PC-9 (cell line): ENCODE results near the gene UBE4A. TPM values are rescaled to one million over a fixed set of nuclear protein-coding genes. Genes with fewer than 3 reads are reported as not detected.
A peak's percentile ranks its signal among the peaks of the same experiment; 100 is the strongest.

Experiments used
- BruUV-seq: library from RNA; stranded (reverse); fragments of 400-500 nt; replicated peaks from 2 replicates; lab custom pipeline; 2021; lab: Mats Ljungman, UMichigan
- CTCF ChIA-PET: fragments of 300-600 bp; sonication (Branson Sonifier 250); formaldehyde crosslinking; loops from one replicate; lab custom pipeline; 2022; ENCODE audit warnings: antibody characterized with exemption; lab: Charles Lee
- POLR2A ChIA-PET: fragments of 300-600 bp; sonication (Branson Sonifier 250); formaldehyde crosslinking; loops from one replicate; lab custom pipeline; 2022; ENCODE audit warnings: antibody characterized with exemption; ENCODE audit not compliant: unreplicated experiment; lab: Charles Lee
- DNase-seq, 2 experiments: peaks; one replicate each; pipeline versions ENCODE4 v3.0.0 to v3.0.0-alpha.2; 2015 to 2022; ENCODE audit warnings: mixed read lengths in 1 of 2
- H2AFZ ChIP-seq: fragments of 200-600 bp; sonication (generic); 2 replicates; pipeline ENCODE4 v1.8.1; 2017; ENCODE audit warnings: antibody characterized with exemption
- H3F3A ChIP-seq: fragments of 200-600 bp; sonication (generic); 2 replicates; pipeline ENCODE4 v1.8.1; 2017; ENCODE audit warnings: antibody characterized with exemption, mild to moderate bottlenecking, low read depth; ENCODE audit not compliant: insufficient read depth
- H3K27ac ChIP-seq: fragments of 200-600 bp; sonication (generic); 2 replicates; pipeline ENCODE4 v1.6.1; 2016; ENCODE audit warnings: mixed run types
- H3K27me3 ChIP-seq: fragments of 200-600 bp; sonication (generic); 2 replicates; pipeline ENCODE4 v1.6.1; 2016; ENCODE audit warnings: low read depth, mixed run types; ENCODE audit not compliant: insufficient read depth
- H3K36me3 ChIP-seq: fragments of 200-600 bp; sonication (generic); 2 replicates; pipeline ENCODE4 v1.6.1; 2016; ENCODE audit warnings: low read depth, mixed run types
- H3K4me1 ChIP-seq: fragments of 200-600 bp; sonication (generic); replicated peaks from 2 replicates; pipeline ENCODE4 v1.6.1; 2016; ENCODE audit warnings: mixed run types; ENCODE audit not compliant: insufficient read depth
- H3K4me2 ChIP-seq: fragments of 200-600 bp; sonication (generic); 2 replicates; pipeline ENCODE4 v1.6.1; 2017; ENCODE audit warnings: mixed run types
- H3K4me3 ChIP-seq: fragments of 200-600 bp; sonication (generic); 2 replicates; pipeline ENCODE4 v1.6.1; 2016; ENCODE audit warnings: mixed run types
- H3K79me2 ChIP-seq: fragments of 200-600 bp; sonication (generic); 2 replicates; pipeline ENCODE4 v1.6.1; 2017; ENCODE audit warnings: low read depth, mixed run types
- H3K9me2 ChIP-seq: fragments of 200-600 bp; sonication (generic); 2 replicates; pipeline ENCODE4 v1.8.1; 2017; ENCODE audit warnings: mild to moderate bottlenecking; ENCODE audit not compliant: insufficient read depth
- H3K9me3 ChIP-seq: fragments of 200-600 bp; sonication (generic); 2 replicates; pipeline ENCODE4 v1.8.1; 2016; ENCODE audit warnings: low read depth; ENCODE audit not compliant: insufficient read depth
- H4K20me1 ChIP-seq: fragments of 200-600 bp; sonication (generic); 2 replicates; pipeline ENCODE4 v1.8.1; 2017; ENCODE audit not compliant: insufficient read depth
- EZH2 ChIP-seq: fragments of 200-600 bp; sonication (generic); IDR thresholded peaks from 2 replicates; pipeline ENCODE4 v1.8.0; 2017; ENCODE audit warnings: antibody characterized with exemption, low read depth
- intact Hi-C: fragments of 100-400 bp; cut with micrococcal nuclease; formaldehyde crosslinking; loops from one replicate; pipeline ENCODE4 v1.10.0; 2022; ENCODE audit not compliant: unreplicated experiment
- total RNA-seq: library from RNA; stranded (reverse); gene quantifications from 2 replicates; pipeline ENCODE4 v1.2.3, GENCODE V29; 2021
- TF ChIP-seq, protein P1 (sequence below): fragments of 200-600 bp; sonication (generic); conservative IDR thresholded peaks from 2 replicates; pipeline ENCODE4 v1.6.1; 2017; ENCODE audit warnings: mixed run types, antibody characterized with exemption, mild to moderate bottlenecking, moderate library complexity

The UBE4A gene
- total RNA-seq, 1 experiment from 2014 or later, result 30.9 TPM

DNA sequence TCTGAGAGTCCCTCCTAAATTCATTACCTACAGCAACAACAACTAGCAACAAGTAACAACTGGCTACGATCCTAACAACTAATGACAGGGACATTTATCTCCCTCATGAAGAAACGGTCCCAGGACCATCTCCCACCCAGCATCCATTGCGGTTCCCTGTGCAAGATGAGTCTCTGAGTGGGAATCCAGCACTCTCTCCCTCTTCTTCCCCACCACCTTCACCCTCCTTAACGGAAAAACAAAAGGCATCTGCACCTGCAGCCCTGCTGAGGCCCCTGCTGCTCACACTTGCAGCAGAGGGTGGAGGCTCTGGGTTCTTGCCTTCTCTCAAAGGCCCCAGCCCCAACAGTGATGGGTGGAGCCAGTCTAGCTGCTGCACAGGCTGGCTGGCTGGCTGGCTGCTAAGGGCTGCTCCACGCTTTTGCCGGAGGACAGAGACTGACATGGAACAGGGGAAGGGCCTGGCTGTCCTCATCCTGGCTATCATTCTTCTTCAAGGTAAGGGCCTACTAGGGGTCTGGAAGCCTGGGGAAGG lies 15.4 kb upstream of the UBE4A start, which contains the start of gene CD3G:
Gene CD3G, plus strand, starts transcription at position 364 of the 535 bp plus-strand sequence. Its CDS starts 80 bp downstream, at position 444.
- Histone ChIP-seq H2AFZ (no peak within 1 kb of the TSS), H3K9me3 (no peaks in the 10 kb centered on the region), H3K79me2 (no peaks in the 10 kb centered on the region), H3K4me3 (no peak within 1 kb of the TSS), H3F3A (no peaks in the 10 kb centered on the region), H3K36me3 (no peaks in the 10 kb centered on the region), H4K20me1 (no peaks in the 10 kb centered on the region), H3K27me3 (no peaks in the 10 kb centered on the region), H3K4me2 (no peak within 1 kb of the TSS), H3K9me2 (no peaks in the 10 kb centered on the region), H3K27ac (no peak within 1 kb of the TSS), H3K4me1 (no peaks in the 10 kb centered on the region)
- no TSS peak for BruUV-seq
- no peak for DNase-seq
- ChIA-PET CTCF (no interaction called here), POLR2A (no interaction called here)
- intact Hi-C loops, result no loop called here
- no peak for TF ChIP-seq EZH2
- TF ChIP-seq, protein P1, sequence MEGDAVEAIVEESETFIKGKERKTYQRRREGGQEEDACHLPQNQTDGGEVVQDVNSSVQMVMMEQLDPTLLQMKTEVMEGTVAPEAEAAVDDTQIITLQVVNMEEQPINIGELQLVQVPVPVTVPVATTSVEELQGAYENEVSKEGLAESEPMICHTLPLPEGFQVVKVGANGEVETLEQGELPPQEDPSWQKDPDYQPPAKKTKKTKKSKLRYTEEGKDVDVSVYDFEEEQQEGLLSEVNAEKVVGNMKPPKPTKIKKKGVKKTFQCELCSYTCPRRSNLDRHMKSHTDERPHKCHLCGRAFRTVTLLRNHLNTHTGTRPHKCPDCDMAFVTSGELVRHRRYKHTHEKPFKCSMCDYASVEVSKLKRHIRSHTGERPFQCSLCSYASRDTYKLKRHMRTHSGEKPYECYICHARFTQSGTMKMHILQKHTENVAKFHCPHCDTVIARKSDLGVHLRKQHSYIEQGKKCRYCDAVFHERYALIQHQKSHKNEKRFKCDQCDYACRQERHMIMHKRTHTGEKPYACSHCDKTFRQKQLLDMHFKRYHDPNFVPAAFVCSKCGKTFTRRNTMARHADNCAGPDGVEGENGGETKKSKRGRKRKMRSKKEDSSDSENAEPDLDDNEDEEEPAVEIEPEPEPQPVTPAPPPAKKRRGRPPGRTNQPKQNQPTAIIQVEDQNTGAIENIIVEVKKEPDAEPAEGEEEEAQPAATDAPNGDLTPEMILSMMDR, result no peak

DNA sequence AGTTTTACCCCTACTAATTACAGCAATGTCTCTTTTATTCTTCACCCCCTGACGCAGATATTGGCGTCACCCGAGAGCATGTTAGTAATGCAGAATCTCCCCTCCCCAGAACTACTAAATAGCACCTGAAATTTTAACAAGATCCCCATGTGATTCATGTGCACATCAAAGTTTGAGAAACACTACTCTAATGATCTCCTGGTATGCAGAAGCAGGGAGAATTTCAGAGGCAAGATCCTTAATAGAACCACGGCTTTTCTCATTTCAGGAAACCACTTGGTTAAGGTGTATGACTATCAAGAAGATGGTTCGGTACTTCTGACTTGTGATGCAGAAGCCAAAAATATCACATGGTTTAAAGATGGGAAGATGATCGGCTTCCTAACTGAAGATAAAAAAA lies 9.9 kb upstream of the UBE4A start:
- no peaks in the 10 kb centered on the region for H3K27me3 ChIP-seq
- H3F3A ChIP-seq, result 0 out of 2 replicates have a peak, but pooled peaks cover 11% of the 10 kb centered on the region
- no TSS peak for BruUV-seq
- no peaks in the 10 kb centered on the region for H3K79me2 ChIP-seq
- no peak overlapping the region for H2AFZ ChIP-seq
- H3K4me1 ChIP-seq, result peaks cover 21% of the 10 kb centered on the region
- H3K9me3 ChIP-seq, result no peaks in the 10 kb centered on the region
- ChIA-PET POLR2A (no interaction called here), CTCF (no interaction called here)
- no peaks in the 10 kb centered on the region for H3K36me3 ChIP-seq
- H4K20me1 ChIP-seq, result no peaks in the 10 kb centered on the region
- H3K4me2 ChIP-seq, result no peak overlapping the region
- H3K9me2 ChIP-seq, result no peaks in the 10 kb centered on the region
- no peak overlapping the region for H3K27ac ChIP-seq
- no peak for DNase-seq
- H3K4me3 ChIP-seq, result no peak overlapping the region
- TF ChIP-seq, protein P1, result no peak
- no peak for TF ChIP-seq EZH2
- intact Hi-C loops, result no loop called here

DNA sequence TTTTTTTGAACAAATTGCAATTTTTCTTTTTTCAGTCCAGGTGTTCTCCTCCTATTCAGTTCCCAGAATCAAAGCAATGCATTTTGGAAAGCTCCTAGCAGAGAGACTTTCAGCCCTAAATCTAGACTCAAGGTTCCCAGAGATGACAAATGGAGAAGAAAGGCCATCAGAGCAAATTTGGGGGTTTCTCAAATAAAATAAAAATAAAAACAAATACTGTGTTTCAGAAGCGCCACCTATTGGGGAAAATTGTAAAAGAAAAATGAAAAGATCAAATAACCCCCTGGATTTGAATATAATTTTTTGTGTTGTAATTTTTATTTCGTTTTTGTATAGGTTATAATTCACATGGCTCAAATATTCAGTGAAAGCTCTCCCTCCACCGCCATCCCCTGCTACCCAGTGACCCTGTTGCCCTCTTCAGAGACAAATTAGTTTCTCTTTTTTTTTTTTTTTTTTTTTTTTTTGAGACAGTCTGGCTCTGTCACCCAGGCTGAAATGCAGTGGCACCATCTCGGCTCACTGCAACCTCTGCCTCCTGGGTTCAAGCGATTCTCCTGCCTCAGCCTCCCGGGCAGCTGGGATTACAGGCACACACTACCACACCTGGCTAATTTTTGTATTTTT lies 6.2 kb upstream of the UBE4A start:
- ChIA-PET POLR2A (no interaction called here), CTCF (interaction anchor here (0.6 kb wide), 1 partner anchor 155 kb away, joined by 15 read pairs; no protein-coding TSS in a partner anchor)
- Histone ChIP-seq H3K36me3 (no peaks in the 10 kb centered on the region), H3K4me3 (no peak overlapping the region), H2AFZ (no peak overlapping the region), H4K20me1 (no peaks in the 10 kb centered on the region), H3F3A (peaks cover 23% of the 10 kb centered on the region; the same call in 1 of the 2 replicates), H3K9me2 (no peaks in the 10 kb centered on the region), H3K79me2 (no peaks in the 10 kb centered on the region), H3K4me1 (peaks cover 21% of the 10 kb centered on the region), H3K9me3 (no peaks in the 10 kb centered on the region), H3K4me2 (no peak overlapping the region; the same call in 1 of the 2 replicates), H3K27me3 (no peaks in the 10 kb centered on the region), H3K27ac (no peak overlapping the region)
- no peak for TF ChIP-seq EZH2
- TF ChIP-seq, protein P1, result peak; percentile 86
- no TSS peak for BruUV-seq
- DNase-seq, result no peak
- intact Hi-C loops, result loop anchor here (1.0 to 5.0 kb wide), 3 partner anchors 57 to 155 kb away; partner anchors contain the start of gene MPZL2
